Measurements from ENCODE around the gene MIDN.

GRCh38 chr19:1281569-1282287 is 33.3 kb downstream of the MIDN start:
- TF ChIP-seq POLR2A (IDR thresholded peaks at IDR 0.05; ENCODE audit: low read length) (no peak), GATA1 (IDR thresholded peaks at IDR 0.05; ENCODE audit: low read depth, low read length) (no peak)
